ENCODE measurements around the gene PIK3C2B. TPM values are rescaled to one million over a fixed set of nuclear protein-coding genes. Genes with fewer than 3 reads are reported as not detected.
A peak's percentile ranks its signal among the peaks of the same experiment; 100 is the strongest.

The PIK3C2B gene
- total and polyA plus RNA-seq, 4 donors = 11.9 to 37.6 (median 25.0) TPM

- WGBS, 2 donors = 2 to 3% methylated on average over 22 of the region's 22 CpGs
- peak overlapping the region; percentile 42 for H3K4me3 ChIP-seq
- H3K27ac ChIP-seq (ENCODE audit: low read depth in 1 of 2, low read length in 1 of 2) = peak overlapping the region; percentile 72 to 88
- H3K9ac ChIP-seq (ENCODE audit: insufficient read depth in 1 of 2, low read length in 2 of 2) = peak overlapping the region; percentile 27 to 94
- no peak for TF ChIP-seq CTCF (IDR thresholded peaks at IDR 0.05; ENCODE audit: control extremely low read depth, extremely low read depth)
- peaks cover 0 to 3% (median 0%) of the 10 kb centered on the region in 5 donors for H3K4me1 ChIP-seq (ENCODE audit: control insufficient read depth in 5 of 5, insufficient read depth in 5 of 5, low read length in 5 of 5)
- H3K36me3 ChIP-seq (ENCODE audit: control insufficient read depth in 4 of 4, insufficient read depth in 4 of 4, low read length in 4 of 4) = no peaks in the 10 kb centered on the region
- no peaks in the 10 kb centered on the region for H3K9me3 ChIP-seq (ENCODE audit: control insufficient read depth in 4 of 4, insufficient read depth in 3 of 4, low read length in 3 of 4)
- DNase-seq (peak; percentile 74 to 80 (median 77)), ATAC-seq (ENCODE audit: insufficient read depth, low FRiP score) (no peak)
- H3K27me3 ChIP-seq (ENCODE audit: control insufficient read depth in 3 of 3, insufficient read depth in 3 of 3, low read length in 2 of 3) = no peaks in the 10 kb centered on the region
Measured at GRCh38 chr1:204507317-204508105, 12.9 kb upstream of the PIK3C2B start.

DNA sequence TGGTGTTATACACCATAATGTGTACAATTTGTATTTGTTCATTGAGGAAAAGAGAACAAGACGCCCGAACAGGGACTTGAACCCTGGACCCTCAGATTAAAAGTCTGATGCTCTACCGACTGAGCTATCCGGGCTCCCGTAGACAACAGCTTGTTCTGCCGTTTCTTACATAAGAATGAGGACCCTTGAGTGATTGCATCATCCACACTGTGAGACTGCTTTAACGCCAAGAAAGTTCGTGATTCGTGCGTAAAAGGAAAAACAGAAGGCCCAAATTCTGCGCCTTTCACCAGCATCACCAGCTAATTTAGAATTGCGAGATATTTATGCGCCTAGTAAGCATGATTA lies 12.3 kb upstream of the PIK3C2B start:
- 0% methylated on average over 13 of the region's 13 CpGs for WGBS, 2 donors
- ATAC-seq (ENCODE audit: insufficient read depth, low FRiP score) (peak; percentile 80), DNase-seq (peak; percentile 94 to 98 (median 98))
- H3K9me3 ChIP-seq (ENCODE audit: control insufficient read depth in 4 of 4, insufficient read depth in 3 of 4, low read length in 3 of 4) = no peaks in the 10 kb centered on the region
- H3K4me1 ChIP-seq (ENCODE audit: control insufficient read depth in 5 of 5, insufficient read depth in 5 of 5, low read length in 5 of 5) = peaks cover 0 to 3% (median 0%) of the 10 kb centered on the region in 5 donors
- H3K27me3 ChIP-seq (ENCODE audit: control insufficient read depth in 3 of 3, insufficient read depth in 3 of 3, low read length in 2 of 3) = no peaks in the 10 kb centered on the region
- peak overlapping the region; percentile 72 to 75 for H3K27ac ChIP-seq (ENCODE audit: low read depth in 1 of 2, low read length in 1 of 2)
- peak overlapping the region; percentile 42 for H3K4me3 ChIP-seq
- no peaks in the 10 kb centered on the region for H3K36me3 ChIP-seq (ENCODE audit: control insufficient read depth in 4 of 4, insufficient read depth in 4 of 4, low read length in 4 of 4)
- no peak for TF ChIP-seq CTCF (IDR thresholded peaks at IDR 0.05; ENCODE audit: control extremely low read depth, extremely low read depth)
- H3K9ac ChIP-seq (ENCODE audit: insufficient read depth in 1 of 2, low read length in 2 of 2) = peak overlapping the region; percentile 27 to 94

DNA sequence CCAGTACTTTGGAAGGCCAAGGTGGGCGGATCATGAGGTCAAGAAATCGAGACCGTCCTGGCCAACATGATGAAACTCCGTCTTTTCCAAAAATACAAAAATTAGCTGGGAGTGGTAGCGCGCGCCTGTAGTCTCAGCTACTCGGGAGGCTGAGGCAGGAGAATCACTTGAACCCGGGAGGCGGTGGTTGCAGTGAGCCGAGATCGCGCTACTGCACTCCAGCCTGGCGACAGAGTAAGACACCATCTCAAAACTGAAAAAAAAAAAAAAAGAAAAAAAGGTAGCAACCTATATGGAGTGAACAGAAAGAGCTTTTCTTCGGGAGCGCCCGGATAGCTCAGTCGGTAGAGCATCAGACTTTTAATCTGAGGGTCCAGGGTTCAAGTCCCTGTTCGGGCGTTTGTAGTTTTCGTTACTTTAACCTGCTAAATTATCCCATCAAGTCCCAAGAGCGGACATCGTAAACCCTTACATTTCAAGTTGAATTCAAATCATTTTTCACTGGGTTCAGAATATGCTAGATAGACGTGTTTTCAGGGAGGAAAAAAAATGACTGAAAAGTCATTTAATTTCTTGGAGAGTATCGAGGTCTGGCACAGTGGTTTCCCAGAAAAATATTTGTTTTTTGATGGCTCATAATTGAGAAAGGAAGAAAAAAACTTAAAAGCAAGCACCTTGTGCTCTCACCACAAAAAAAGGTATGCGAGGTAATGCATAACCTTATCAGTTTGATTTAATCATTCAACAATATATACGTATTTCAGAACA lies 11.8 kb upstream of the PIK3C2B start:
- H3K9ac ChIP-seq (ENCODE audit: insufficient read depth in 1 of 2, low read length in 2 of 2) = peak overlapping the region in 1 of 2 donors; percentile 47

More for the DNA sequence above, 11.8 kb upstream of the PIK3C2B start:
- Histone ChIP-seq H3K4me3 (peak overlapping the region; percentile 35), H3K36me3 (ENCODE audit: control insufficient read depth in 4 of 4, insufficient read depth in 4 of 4, low read length in 4 of 4) (no peaks in the 10 kb centered on the region), H3K9me3 (ENCODE audit: control insufficient read depth in 4 of 4, insufficient read depth in 3 of 4, low read length in 3 of 4) (no peaks in the 10 kb centered on the region), H3K4me1 (ENCODE audit: control insufficient read depth in 5 of 5, insufficient read depth in 5 of 5, low read length in 5 of 5) (peaks cover 0 to 3% (median 0%) of the 10 kb centered on the region in 5 donors), H3K27ac (ENCODE audit: low read depth in 1 of 2, low read length in 1 of 2) (peak overlapping the region; percentile 33 to 80), H3K27me3 (ENCODE audit: control insufficient read depth in 3 of 3, insufficient read depth in 3 of 3, low read length in 2 of 3) (no peaks in the 10 kb centered on the region)
- peak; percentile 85 to 95 (median 91) for DNase-seq
- ATAC-seq (ENCODE audit: insufficient read depth, low FRiP score) = peak; percentile 88
- TF ChIP-seq CTCF (IDR thresholded peaks at IDR 0.05; ENCODE audit: control extremely low read depth, extremely low read depth) = no peak
- 1% methylated on average over 24 to 27 of the region's 27 CpGs for WGBS, 2 donors

Measured in lung (tissue), 12 donors.